SKM-1 (cell line): ENCODE measurements around the gene PAEP.
"Not testable (repeated sequence)": the region's sequence is repeated elsewhere in the genome, so short reads cannot be mapped to it uniquely, and the experiment has no call there.

ENCODE experiments used
- DNase-seq: peaks from one replicate; lab custom pipeline; 2025; ENCODE audit not compliant: unreplicated experiment; lab: John Stamatoyannopoulos, UW

Gene PAEP

GRCh38 chr9:135525241-135526088 is 36.1 kb upstream of the PAEP start:
- DNase-seq = no peak

GRCh38 chr9:135526089-135526729 is 35.3 kb upstream of the PAEP start:
- no peak for DNase-seq

- DNase-seq = no peak
These were observed 34.6 kb upstream of the PAEP start for GRCh38 chr9:135526730-135527571.

- DNase-seq = not testable (repeated sequence)
These were observed 32.6 kb upstream of the PAEP start for GRCh38 chr9:135528842-135529435.

GRCh38 chr9:135530146-135530545 is 31.4 kb upstream of the PAEP start:
- DNase-seq = no peak

- DNase-seq = no peak
These were observed 30.5 kb upstream of the PAEP start for GRCh38 chr9:135531096-135531495.

- no peak for DNase-seq
These were observed 28.4 kb upstream of the PAEP start for GRCh38 chr9:135533113-135533512.

- no peak for DNase-seq
These were observed 27.9 kb upstream of the PAEP start for GRCh38 chr9:135533674-135534073.

GRCh38 chr9:135534192-135534711 is 27.3 kb upstream of the PAEP start:
- DNase-seq = not testable (repeated sequence)

GRCh38 chr9:135534826-135535225 is 26.7 kb upstream of the PAEP start:
- DNase-seq = not testable (repeated sequence)

- DNase-seq = not testable (repeated sequence)
These were observed 25.9 kb upstream of the PAEP start for GRCh38 chr9:135535631-135536030.

GRCh38 chr9:135536216-135536615 is 25.3 kb upstream of the PAEP start:
- DNase-seq = no peak

GRCh38 chr9:135543262-135543894 is 18.2 kb upstream of the PAEP start:
- DNase-seq = not testable (repeated sequence)

GRCh38 chr9:135544981-135545635 is 16.4 kb upstream of the PAEP start:
- DNase-seq = no peak

GRCh38 chr9:135545646-135546176 is 15.8 kb upstream of the PAEP start, which contains the start of gene OBP2A:
OBP2A (plus strand) TSS chr9:135546126; CDS start chr9:135546181, 55 bp downstream.
- not testable (repeated sequence) for DNase-seq

GRCh38 chr9:135546792-135547617 is 14.6 kb upstream of the PAEP start:
- not testable (repeated sequence) for DNase-seq

- DNase-seq = no peak
These were observed 13.5 kb upstream of the PAEP start for GRCh38 chr9:135547756-135548736.
